Esophagus muscularis mucosa (tissue), 4 donors: Measurements from ENCODE around the gene CACNA2D3. TPM values are rescaled to one million over a fixed set of nuclear protein-coding genes. Genes with fewer than 3 reads are reported as not detected.

ENCODE experiments used
- DNase-seq: peaks from one replicate; pipeline ENCODE4 v3.0.0-alpha.2; 2017; ENCODE audit errors: extremely low spot score
- H3K27ac ChIP-seq, 4 donors: fragments of 200-600 bp; sonication (generic); replicated peaks in 1 of 4; 1 replicate in 3 of 4; 2 replicates in 1 of 4; pipeline ENCODE4 v1.5.1; 2016 to 2019; ENCODE audit warnings: mild to moderate bottlenecking in 1 of 4
- H3K27me3 ChIP-seq, 4 donors: fragments of 200-600 bp; sonication (generic); one replicate each; pipeline versions ENCODE4 v1.5.1 to v1.6.0; 2016 to 2019
- H3K36me3 ChIP-seq, 4 donors: fragments of 200-600 bp; sonication (generic); one replicate each; pipeline ENCODE4 v1.5.1; 2016 to 2019
- H3K4me1 ChIP-seq, 4 donors: fragments of 200-600 bp; sonication (generic); one replicate each; pipeline ENCODE4 v1.5.1; 2016 to 2019
- H3K4me3 ChIP-seq, 4 donors: fragments of 200-600 bp; sonication (generic); 1 replicate in 2 of 4; 2 replicates in 2 of 4; pipeline ENCODE4 v1.5.1; 2016 to 2019; ENCODE audit warnings: mild to moderate bottlenecking in 4 of 4, moderate library complexity in 1 of 4
- H3K9me3 ChIP-seq, 4 donors: fragments of 200-600 bp; sonication (generic); 1 replicate in 3 of 4; 2 replicates in 1 of 4; pipeline ENCODE4 v1.5.1; 2016 to 2019
- EP300 ChIP-seq: sonication (generic); formaldehyde crosslinking; IDR thresholded peaks from one replicate; pipeline ENCODE4 v1.6.1; 2017; ENCODE audit warnings: antibody characterized with exemption
- POLR2A ChIP-seq: fragments of 450-650 bp; IDR thresholded peaks from one replicate; pipeline ENCODE4 v1.6.1; 2017; ENCODE audit warnings: antibody characterized with exemption, moderate library complexity, mild to moderate bottlenecking, low read depth
- POLR2AphosphoS5 ChIP-seq, 2 donors: sonication (generic); formaldehyde crosslinking; IDR thresholded peaks; one replicate each; pipeline ENCODE4 v1.6.1; 2017; ENCODE audit warnings: antibody characterized with exemption in 2 of 2
- WGBS: methylation state at CpG from one replicate; pipeline ENCODE4 v1.1.5; 2018; 5-methylcytosine and 5-hydroxymethylcytosine counted together
- intact Hi-C: fragments of 100-400 bp; cut with DNase I; formaldehyde crosslinking; loops from one replicate; pipeline ENCODE4 v1.15.1; 2023
- total RNA-seq, 4 donors: library from RNA; depleted of rRNA; stranded (reverse); fragments of >200 nt; gene quantifications; one replicate each; pipeline versions ENCODE4 v1.1.0 to v1.2.1, GENCODE V29; 2016
- TF ChIP-seq, protein P1 (sequence below), 3 experiments: fragments of 200-600 bp in 2 of 3; fragments of 450-650 bp in 1 of 3; sonication (generic) in 2 of 3; IDR thresholded peaks; one replicate each; pipeline ENCODE4 v1.5.1; 2017 to 2019; ENCODE audit warnings: antibody characterized with exemption in 3 of 3, mild to moderate bottlenecking in 2 of 3, moderate library complexity in 1 of 3

The CACNA2D3 gene
- total RNA-seq, 4 donors from 2014 or later: 2.5 to 6.3 (median 3.9) TPM

- no peak for DNase-seq
- Histone ChIP-seq H3K4me1 (no peaks in the 10 kb centered on the region), H3K9me3 (no peaks in the 10 kb centered on the region), H3K36me3 (no peaks in the 10 kb centered on the region), H3K4me3 (no peak overlapping the region), H3K27ac (no peak overlapping the region), H3K27me3 (no peaks in the 10 kb centered on the region)
- TF ChIP-seq POLR2AphosphoS5 (IDR thresholded peaks at IDR 0.05): no peak
- TF ChIP-seq, protein P1, sequence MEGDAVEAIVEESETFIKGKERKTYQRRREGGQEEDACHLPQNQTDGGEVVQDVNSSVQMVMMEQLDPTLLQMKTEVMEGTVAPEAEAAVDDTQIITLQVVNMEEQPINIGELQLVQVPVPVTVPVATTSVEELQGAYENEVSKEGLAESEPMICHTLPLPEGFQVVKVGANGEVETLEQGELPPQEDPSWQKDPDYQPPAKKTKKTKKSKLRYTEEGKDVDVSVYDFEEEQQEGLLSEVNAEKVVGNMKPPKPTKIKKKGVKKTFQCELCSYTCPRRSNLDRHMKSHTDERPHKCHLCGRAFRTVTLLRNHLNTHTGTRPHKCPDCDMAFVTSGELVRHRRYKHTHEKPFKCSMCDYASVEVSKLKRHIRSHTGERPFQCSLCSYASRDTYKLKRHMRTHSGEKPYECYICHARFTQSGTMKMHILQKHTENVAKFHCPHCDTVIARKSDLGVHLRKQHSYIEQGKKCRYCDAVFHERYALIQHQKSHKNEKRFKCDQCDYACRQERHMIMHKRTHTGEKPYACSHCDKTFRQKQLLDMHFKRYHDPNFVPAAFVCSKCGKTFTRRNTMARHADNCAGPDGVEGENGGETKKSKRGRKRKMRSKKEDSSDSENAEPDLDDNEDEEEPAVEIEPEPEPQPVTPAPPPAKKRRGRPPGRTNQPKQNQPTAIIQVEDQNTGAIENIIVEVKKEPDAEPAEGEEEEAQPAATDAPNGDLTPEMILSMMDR (IDR thresholded peaks at IDR 0.05): no peak
- TF ChIP-seq EP300: no peak
- no peak for TF ChIP-seq POLR2A
- intact Hi-C loops: no loop called here
- WGBS: 48% methylated on average over 3 of the region's 3 CpGs
Observed at GRCh38 chr3:54251705-54252104, 129.4 kb downstream of the CACNA2D3 start.

GRCh38 chr3:54257125-54257720 lies 134.9 kb downstream of the CACNA2D3 start:
- no peaks in the 10 kb centered on the region for H3K27me3 ChIP-seq
- no peaks in the 10 kb centered on the region for H3K9me3 ChIP-seq
- H3K4me3 ChIP-seq: no peak overlapping the region
- no peak overlapping the region for H3K27ac ChIP-seq
- no peaks in the 10 kb centered on the region for H3K4me1 ChIP-seq
- intact Hi-C loops: no loop called here
- H3K36me3 ChIP-seq: no peaks in the 10 kb centered on the region
- TF ChIP-seq EP300 (no peak), POLR2A (no peak), POLR2AphosphoS5 (IDR thresholded peaks at IDR 0.05) (no peak)
- TF ChIP-seq, protein P1 (IDR thresholded peaks at IDR 0.05): no peak
- no peak for DNase-seq
- 72% methylated on average over 7 of the region's 7 CpGs for WGBS

DNA sequence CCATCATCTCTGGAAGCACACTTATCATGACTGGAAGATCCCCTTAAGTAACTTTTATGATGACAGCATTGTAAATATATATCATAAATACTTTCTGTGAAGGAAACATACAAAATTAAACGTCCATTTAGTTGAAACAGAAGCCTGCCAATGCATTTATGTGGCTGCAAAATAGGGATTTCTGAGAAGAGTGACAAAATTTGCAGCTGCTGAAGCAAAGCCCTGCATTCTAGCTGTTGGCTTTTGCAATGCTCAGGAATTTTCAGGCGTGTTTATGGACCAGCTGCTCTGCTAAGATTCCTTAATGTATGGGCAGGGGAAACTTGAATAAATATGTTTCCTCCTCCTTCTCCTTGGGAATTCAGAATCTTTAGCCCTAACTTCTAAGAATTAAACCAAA lies 137.3 kb downstream of the CACNA2D3 start:
- no peak for DNase-seq
- H3K36me3 ChIP-seq: no peaks in the 10 kb centered on the region
- H3K27me3 ChIP-seq: no peaks in the 10 kb centered on the region
- H3K4me1 ChIP-seq: no peaks in the 10 kb centered on the region
- no peak overlapping the region for H3K4me3 ChIP-seq
- H3K27ac ChIP-seq: no peak overlapping the region
- intact Hi-C loops: no loop called here
- TF ChIP-seq POLR2AphosphoS5 (IDR thresholded peaks at IDR 0.05) (no peak), POLR2A (no peak), EP300 (no peak)
- whole genome bisulfite sequencing: 51% methylated on average over 2 of the region's 2 CpGs
- H3K9me3 ChIP-seq: no peaks in the 10 kb centered on the region

GRCh38 chr3:54261141-54261540 lies 138.8 kb downstream of the CACNA2D3 start:
- no peaks in the 10 kb centered on the region for H3K4me1 ChIP-seq
- no peaks in the 10 kb centered on the region for H3K9me3 ChIP-seq
- TF ChIP-seq POLR2AphosphoS5 (IDR thresholded peaks at IDR 0.05) (no peak), POLR2A (no peak), EP300 (no peak)
- TF ChIP-seq, protein P1 (IDR thresholded peaks at IDR 0.05): no peak
- intact Hi-C loops: no loop called here
- no peak overlapping the region for H3K27ac ChIP-seq
- DNase-seq: no peak
- WGBS: 76% methylated on average over 3 of the region's 3 CpGs
- no peaks in the 10 kb centered on the region for H3K27me3 ChIP-seq
- H3K4me3 ChIP-seq: no peak overlapping the region
- H3K36me3 ChIP-seq: no peaks in the 10 kb centered on the region

GRCh38 chr3:54262541-54262940 lies 140.2 kb downstream of the CACNA2D3 start:
- 72% methylated on average over 6 of the region's 6 CpGs for WGBS

More at GRCh38 chr3:54262541-54262940, 140.2 kb downstream of the CACNA2D3 start:
- TF ChIP-seq POLR2AphosphoS5 (IDR thresholded peaks at IDR 0.05) (no peak), POLR2A (no peak), EP300 (no peak)
- TF ChIP-seq, protein P1 (IDR thresholded peaks at IDR 0.05): no peak
- Histone ChIP-seq H3K4me3 (no peak overlapping the region), H3K27ac (no peak overlapping the region), H3K36me3 (no peaks in the 10 kb centered on the region), H3K9me3 (no peaks in the 10 kb centered on the region), H3K4me1 (no peaks in the 10 kb centered on the region), H3K27me3 (no peaks in the 10 kb centered on the region)
- intact Hi-C loops: no loop called here
- no peak for DNase-seq
